Measurements from ENCODE around the gene FBXL13. TPM values are rescaled to one million over a fixed set of nuclear protein-coding genes. Genes with fewer than 3 reads are reported as not detected.
"Not testable (repeated sequence)": the region's sequence is repeated elsewhere in the genome, so short reads cannot be mapped to it uniquely, and the experiment has no call there.

Gene FBXL13
- total and polyA plus RNA-seq, 2 of the 8 experiments (the other 6 are each of a cell fraction or from before 2014, with no cell fraction given): 1.2 to 2.8 TPM

DNA sequence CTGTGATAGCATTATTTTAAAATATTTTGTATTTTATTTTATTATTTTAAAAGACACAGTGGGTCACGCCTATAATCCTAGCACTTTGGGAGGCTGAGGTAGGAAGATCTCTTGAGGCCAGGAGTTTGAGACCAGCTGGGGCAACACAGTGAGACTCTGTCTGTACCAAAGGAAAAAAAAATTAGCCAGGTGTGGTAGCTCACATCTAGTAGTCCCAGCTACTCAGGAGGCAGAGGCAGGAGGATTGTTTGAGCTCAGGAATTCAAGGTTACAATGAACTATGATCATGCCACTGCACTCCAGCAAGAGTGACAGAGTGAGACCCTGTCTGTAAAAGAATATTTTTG, 37.1 kb downstream of the FBXL13 start (continued):
- TF ChIP-seq USF2 (IDR thresholded peaks at IDR 0.05; ENCODE audit: low read length) (no peak), GABPA (IDR thresholded peaks at IDR 0.05; ENCODE audit: borderline replicate concordance, insufficient read depth, low read length) (no peak)

GRCh38 chr7:103034318-103034717, 40.3 kb downstream of the FBXL13 start:
- CTCF ChIA-PET (ENCODE audit: partially characterized antibody): interaction anchor here (1.2 to 1.3 kb wide), 2 partner anchors 28 to 30 kb away, joined by 3 to 5 read pairs; no protein-coding TSS in a partner anchor
- H3K36me3 ChIP-seq (ENCODE audit: control insufficient read depth in 2 of 4, insufficient read depth in 4 of 4, low read length in 3 of 4); H3K18ac ChIP-seq (ENCODE audit: extremely low read depth, low read length); H3K4me2 ChIP-seq (ENCODE audit: insufficient read depth in 1 of 2, low read depth in 2 of 2, low read length in 2 of 2); H3K27ac ChIP-seq (ENCODE audit: low read depth, low read length); H2BK15ac ChIP-seq (ENCODE audit: low read length); H4K5ac ChIP-seq (ENCODE audit: insufficient read length, low read depth, low read length); H3K9ac ChIP-seq (replicated peaks in 1 of 4; ENCODE audit: extremely low read depth in 1 of 4, low read depth in 3 of 4, low read length in 3 of 4); H3K56ac ChIP-seq (replicated peaks; ENCODE audit: insufficient read length, low read depth, low read length); H2BK5ac ChIP-seq (ENCODE audit: low read depth, low read length); H3K79me2 ChIP-seq (ENCODE audit: control insufficient read depth in 1 of 2, insufficient read depth in 2 of 2, low read length in 2 of 2); H3K79me1 ChIP-seq (ENCODE audit: low read depth, low read length); H3K4me3 ChIP-seq (ENCODE audit: extremely low read depth in 1 of 4, insufficient read depth in 2 of 4, low read depth in 3 of 4, low read length in 4 of 4); H3K14ac ChIP-seq (ENCODE audit: insufficient read length); H3K27me3 ChIP-seq (replicated peaks in 1 of 4; ENCODE audit: control insufficient read depth in 3 of 4, extremely low read depth in 1 of 4, insufficient read depth in 3 of 4, low read length in 3 of 4); H3K23me2 ChIP-seq (ENCODE audit: low read depth, low read length); H3K4me1 ChIP-seq (replicated peaks in 1 of 4; ENCODE audit: control insufficient read depth in 3 of 4, insufficient read depth in 4 of 4, low read length in 3 of 4); H2AK5ac ChIP-seq (ENCODE audit: low read depth, low read length); H4K20me1 ChIP-seq (replicated peaks in 1 of 2; ENCODE audit: control insufficient read depth in 1 of 2, insufficient read depth in 2 of 2, low read length in 2 of 2); DNase-seq (ENCODE audit: low read depth in 1 of 2, low spot score in 2 of 2); FAIRE-seq; H2BK12ac ChIP-seq (ENCODE audit: low read depth, low read length); H3K4ac ChIP-seq (replicated peaks; ENCODE audit: insufficient read length, low read depth, low read length); H4K8ac ChIP-seq (ENCODE audit: extremely low read depth, insufficient read depth, low read length); H2BK120ac ChIP-seq (replicated peaks; ENCODE audit: low read depth, low read length); H4K91ac ChIP-seq (replicated peaks; ENCODE audit: insufficient read length, low read length); H3K23ac ChIP-seq (ENCODE audit: insufficient read length); H2AFZ ChIP-seq (ENCODE audit: low read length); H2BK20ac ChIP-seq (ENCODE audit: low read length): not testable (repeated sequence)
- POLR2A ChIA-PET (ENCODE audit: partially characterized antibody): interaction anchor here (1.4 kb wide), 1 partner anchor 41 kb away, joined by 3 read pairs; the partner anchor contains the start of genes ARMC10 and FBXL13
- 90% methylated on average over 16 of the region's 20 CpGs; no CpG with 5 or more reads in 1 of the 2 experiments for WGBS, 2 experiments (ENCODE audit: extremely low coverage in 1 of 2, insufficient coverage in 1 of 2, insufficient read length in 1 of 2, insufficient replicate concordance in 2 of 2, low coverage in 1 of 2, low lambda C conversion rate in 2 of 2, missing lambda C conversion rate in 1 of 2)
- H3K9me3 ChIP-seq (ENCODE audit: insufficient read depth in 2 of 2, low read depth in 1 of 2, low read length in 1 of 2): peaks cover 2 to 12% of the 10 kb centered on the region in 2 experiments; a peak in 3 of 4 replicates

Measured in H1 (cell line).